Measurements from ENCODE around the gene KCNJ11.
A peak's percentile ranks its signal among the peaks of the same experiment; 100 is the strongest.

DNA sequence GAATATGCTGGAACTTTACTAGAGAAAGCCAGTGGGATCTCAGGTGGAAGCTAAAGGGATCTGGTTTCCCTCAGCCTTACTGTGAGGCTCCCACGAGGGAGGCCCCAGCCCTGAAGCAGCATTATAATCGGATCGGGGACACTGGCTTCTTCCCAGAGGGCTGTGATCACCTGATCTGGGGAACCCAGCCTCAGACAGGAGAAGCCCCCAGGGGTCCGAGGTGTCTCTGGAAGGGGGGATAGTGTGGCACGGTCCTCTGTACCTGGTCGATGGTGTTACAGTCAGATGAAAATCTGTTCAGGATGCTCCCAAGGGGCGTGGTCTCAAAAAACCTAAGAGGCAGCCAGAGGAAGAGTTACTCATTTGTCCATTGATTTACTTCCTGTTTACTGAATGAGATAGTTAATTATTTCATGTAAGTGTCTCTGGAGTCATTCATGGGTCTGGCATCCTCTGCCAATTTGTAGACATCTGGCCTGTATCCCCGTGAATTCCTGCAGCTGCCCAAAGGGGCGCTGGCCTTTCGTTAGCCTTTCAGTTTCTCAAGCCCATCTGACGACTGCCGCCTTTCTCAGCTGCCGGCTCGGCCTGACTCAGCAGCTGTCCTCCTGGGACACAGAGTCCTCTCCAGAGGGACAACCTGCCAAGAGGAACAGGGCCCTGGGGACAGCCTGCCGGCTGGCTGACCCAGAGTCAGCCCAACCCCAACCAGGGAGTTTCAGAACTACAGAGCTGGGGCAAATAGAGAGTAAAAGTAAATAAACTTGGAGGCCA is 17.0 kb upstream of the KCNJ11 start:
- TF ChIP-seq, protein P1, sequence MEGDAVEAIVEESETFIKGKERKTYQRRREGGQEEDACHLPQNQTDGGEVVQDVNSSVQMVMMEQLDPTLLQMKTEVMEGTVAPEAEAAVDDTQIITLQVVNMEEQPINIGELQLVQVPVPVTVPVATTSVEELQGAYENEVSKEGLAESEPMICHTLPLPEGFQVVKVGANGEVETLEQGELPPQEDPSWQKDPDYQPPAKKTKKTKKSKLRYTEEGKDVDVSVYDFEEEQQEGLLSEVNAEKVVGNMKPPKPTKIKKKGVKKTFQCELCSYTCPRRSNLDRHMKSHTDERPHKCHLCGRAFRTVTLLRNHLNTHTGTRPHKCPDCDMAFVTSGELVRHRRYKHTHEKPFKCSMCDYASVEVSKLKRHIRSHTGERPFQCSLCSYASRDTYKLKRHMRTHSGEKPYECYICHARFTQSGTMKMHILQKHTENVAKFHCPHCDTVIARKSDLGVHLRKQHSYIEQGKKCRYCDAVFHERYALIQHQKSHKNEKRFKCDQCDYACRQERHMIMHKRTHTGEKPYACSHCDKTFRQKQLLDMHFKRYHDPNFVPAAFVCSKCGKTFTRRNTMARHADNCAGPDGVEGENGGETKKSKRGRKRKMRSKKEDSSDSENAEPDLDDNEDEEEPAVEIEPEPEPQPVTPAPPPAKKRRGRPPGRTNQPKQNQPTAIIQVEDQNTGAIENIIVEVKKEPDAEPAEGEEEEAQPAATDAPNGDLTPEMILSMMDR (IDR thresholded peaks at IDR 0.05; ENCODE audit: control extremely low read depth in 1 of 3, insufficient read depth in 1 of 3, low read depth in 1 of 3, low read length in 3 of 3), result peak; percentile 26 to 59 (median 57)
- TF ChIP-seq HDAC6 (IDR thresholded peaks at IDR 0.05; ENCODE audit: low read depth, low read length) (no peak), JUND (IDR thresholded peaks at IDR 0.05; ENCODE audit: low read length) (no peak), SP2 (IDR thresholded peaks at IDR 0.05; ENCODE audit: low read length) (no peak), KDM1A (IDR thresholded peaks at IDR 0.05; ENCODE audit: borderline replicate concordance, low read length) (no peak), BACH1 (IDR thresholded peaks at IDR 0.05; ENCODE audit: low read length) (peak; percentile 79)
- TF ChIP-seq, protein P2, sequence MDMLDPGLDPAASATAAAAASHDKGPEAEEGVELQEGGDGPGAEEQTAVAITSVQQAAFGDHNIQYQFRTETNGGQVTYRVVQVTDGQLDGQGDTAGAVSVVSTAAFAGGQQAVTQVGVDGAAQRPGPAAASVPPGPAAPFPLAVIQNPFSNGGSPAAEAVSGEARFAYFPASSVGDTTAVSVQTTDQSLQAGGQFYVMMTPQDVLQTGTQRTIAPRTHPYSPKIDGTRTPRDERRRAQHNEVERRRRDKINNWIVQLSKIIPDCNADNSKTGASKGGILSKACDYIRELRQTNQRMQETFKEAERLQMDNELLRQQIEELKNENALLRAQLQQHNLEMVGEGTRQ (IDR thresholded peaks at IDR 0.05; ENCODE audit: low read length), result no peak
